ENCODE measurements around the gene NPPA.

Gene NPPA

DNA sequence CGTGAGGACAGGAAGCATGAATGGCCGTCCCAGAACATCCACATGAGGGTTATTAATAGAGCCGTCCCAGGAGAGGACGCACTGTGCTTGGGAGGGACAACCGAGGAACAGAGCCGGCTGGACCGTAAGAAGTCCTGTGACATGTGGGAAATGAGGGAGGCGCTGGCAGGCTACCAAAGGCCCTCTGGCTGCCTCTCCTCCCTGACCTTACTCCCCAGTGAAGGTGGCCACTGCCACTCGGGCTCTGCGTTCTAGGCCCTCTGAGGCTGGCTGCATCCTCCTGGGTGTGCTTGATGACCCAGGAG, 26.6 kb upstream of the NPPA start:
- DNase-seq (ENCODE audit: low spot score), result no peak

DNA sequence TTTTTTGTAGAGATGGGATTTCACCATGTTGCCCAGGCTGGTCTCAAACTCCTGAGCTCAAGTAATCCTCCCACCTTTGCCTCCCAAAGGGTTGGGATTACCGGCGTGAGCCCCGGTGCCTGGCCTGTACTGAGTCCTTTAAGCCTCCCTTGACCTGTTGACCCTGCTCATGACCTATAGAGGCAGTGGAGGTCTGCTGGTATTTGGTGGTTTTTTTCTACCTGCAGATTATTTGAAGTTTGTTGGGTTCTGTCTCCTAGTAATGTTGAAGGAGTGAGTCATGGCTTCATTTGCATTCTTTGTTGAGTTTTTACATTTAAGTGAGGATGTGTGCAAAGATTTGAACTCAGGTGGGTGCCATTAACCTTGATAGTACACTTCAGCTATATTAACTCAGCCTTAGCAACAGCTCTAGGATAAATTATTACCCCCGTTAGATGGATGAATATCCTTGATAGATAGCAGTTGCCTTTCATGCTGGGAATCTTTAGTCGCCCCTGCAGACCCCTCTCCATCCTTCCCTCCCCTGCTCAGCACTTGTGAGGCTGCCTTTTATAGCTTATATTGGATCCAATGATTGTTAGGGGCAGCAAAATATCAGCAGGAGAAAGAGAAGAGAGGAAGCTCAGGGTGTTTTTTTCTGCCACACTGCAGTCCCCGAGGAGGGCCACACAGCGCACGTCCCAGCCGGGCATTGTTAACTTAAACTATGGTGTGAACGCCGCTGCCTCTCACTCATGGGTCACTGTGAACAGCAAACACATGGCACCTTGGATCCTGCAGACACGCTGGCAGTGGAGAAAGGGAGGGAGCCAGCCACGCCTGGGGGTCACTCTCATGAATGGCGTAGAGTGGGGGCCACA, 26.0 kb upstream of the NPPA start:
- no peak for DNase-seq (ENCODE audit: low spot score)

DNA sequence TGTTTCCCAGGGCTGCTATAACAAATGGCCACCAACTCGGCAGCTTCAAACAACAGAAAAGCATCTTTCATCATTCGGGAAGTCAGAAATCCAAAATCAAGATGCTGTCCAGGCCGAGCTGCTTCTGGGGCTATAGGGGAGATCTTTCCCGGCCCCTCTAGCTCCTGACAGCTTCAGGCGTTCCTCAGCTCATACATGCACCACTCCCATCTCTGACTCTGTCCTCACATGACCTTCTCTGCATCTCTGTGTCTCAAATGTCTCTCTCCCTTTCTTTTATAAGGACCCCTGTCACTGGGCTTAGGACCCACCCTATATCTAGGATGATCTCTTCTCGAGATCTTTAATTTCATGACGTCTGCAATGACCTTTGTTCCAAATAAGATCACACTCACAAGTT, 25.0 kb upstream of the NPPA start:
- no peak for DNase-seq (ENCODE audit: low spot score)

- DNase-seq (ENCODE audit: low spot score), result no peak
Observed at GRCh38 chr1:11869650-11870207, 22.1 kb upstream of the NPPA start.

DNA sequence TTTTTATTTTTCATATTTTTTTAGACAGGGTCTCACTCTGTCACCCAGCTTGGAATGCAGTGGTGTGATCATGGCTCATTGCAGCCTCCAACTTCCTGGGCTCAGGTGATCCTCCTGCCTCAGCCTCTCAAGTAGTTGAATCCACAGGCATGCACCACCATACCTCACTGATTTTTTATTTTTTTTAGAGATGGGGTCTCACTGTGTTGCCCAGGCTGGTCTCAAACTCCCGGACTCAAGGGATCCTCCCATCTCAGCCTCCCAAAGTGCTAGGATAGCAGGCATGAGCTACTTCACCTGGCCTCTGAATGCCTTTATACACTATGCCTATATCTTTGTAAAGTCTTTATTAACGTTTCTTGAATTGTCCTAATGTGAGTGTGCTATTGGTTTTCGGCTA, 21.5 kb upstream of the NPPA start:
- no peak for DNase-seq (ENCODE audit: low spot score)

- DNase-seq (ENCODE audit: low spot score), result no peak
Observed at GRCh38 chr1:11868331-11868980, 20.9 kb upstream of the NPPA start.

DNA sequence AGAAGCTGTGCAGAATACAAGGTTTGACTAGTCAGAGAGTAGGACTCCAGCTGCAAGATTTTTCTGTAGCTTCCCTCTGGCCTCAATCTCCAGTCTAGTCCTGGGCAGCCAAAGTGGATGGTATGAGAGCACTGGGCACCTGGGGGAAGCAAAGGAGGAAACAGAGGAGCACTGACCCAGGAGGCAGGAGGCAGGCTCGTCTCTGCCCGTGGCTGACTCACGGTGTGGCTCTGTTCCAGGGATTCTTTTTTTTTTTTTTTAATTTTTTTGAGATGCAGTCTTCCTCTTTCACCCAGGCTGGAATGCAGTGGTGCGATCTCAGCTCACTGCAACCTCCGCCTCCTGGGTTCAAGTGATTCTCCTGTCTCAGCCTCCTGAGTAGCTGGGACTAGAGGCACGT, 15.3 kb upstream of the NPPA start:
- no peak for DNase-seq (ENCODE audit: low spot score)

DNA sequence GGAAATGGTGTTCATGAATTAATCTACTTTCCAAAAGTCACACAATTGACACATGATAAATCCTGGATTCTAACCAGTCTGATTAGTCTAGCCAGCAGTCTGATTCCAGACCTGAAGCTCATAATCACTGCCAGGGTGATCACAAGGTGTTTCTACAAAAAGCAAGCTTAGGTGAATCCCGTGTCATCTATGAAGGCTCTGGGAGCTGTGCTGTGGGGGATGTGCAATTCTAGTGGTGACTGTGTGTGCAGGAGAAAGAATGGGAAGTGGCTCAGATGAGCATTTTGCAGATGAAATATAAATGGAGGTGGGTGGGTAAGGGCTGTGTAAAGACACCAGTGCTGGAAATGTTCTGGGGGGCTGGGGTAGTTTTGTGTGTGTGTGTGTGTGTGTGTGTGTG, 13.0 kb upstream of the NPPA start:
- DNase-seq (ENCODE audit: low spot score), result no peak

DNA sequence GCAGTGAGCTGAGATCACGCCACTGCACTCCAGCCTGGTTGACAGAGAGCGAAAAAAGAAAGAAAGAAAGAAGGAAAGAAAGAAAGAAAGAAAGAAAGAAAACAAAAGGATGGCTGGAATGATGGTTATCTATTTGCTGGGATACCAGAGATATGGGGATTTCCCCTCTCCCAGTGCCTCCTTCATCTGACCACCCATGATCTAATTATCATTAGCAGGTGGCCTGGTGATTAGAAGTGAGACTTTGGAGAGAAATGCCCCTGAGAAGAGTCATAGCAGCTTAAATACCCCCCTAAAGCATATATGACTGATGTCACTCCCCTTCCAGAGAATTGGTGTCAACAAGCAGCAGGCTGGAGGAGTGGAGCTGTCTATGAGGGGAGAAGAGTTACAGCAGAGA, 12.5 kb upstream of the NPPA start:
- no peak for DNase-seq (ENCODE audit: low spot score)

- no peak for DNase-seq (ENCODE audit: low spot score)
Observed at GRCh38 chr1:11858968-11859871, 11.6 kb upstream of the NPPA start.

DNA sequence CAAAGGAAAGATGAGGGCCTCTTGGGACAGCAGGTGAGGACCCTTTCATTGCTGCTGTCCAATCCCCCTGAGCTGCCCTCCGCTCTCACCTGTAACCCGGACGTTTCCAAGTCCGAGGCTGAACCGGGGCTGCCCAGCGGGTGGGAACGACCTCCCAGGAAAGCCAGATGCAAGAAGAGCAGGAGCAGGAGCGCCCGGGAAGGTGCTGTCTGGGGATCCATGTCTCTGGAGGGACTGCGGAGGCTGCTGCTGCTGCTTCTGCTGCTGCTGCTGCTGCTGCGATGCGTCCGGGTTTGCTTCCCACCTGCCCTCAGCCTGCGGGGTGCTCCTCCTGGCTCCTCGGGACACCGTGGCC, 11.0 kb upstream of the NPPA start, which contains the start of gene NPPB:
Gene NPPB (minus strand): TSS at position 333 of the 355 bp plus-strand sequence. CDS start 112 bp downstream, at position 221.
- DNase-seq (ENCODE audit: low spot score), result no peak

DNA sequence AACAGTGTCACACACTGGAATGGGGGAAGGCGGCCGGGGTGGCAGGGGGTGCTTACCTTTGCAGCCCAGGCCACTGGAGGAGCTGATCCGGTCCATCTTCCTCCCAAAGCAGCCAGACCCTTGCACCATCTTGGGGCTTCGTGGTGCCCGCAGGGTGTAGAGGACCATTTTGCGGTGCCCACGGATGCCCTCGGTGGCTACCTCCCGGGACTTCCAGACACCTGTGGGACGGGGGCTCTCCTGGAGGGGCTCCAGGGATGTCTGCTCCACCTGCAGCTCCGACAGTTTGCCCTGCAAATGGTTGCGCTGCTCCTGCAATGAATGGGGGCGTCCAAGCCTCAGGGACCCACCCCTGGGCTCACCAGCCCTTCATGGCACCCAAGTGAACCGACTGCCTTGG, 10.6 kb upstream of the NPPA start:
- DNase-seq (ENCODE audit: low spot score), result no peak

DNA sequence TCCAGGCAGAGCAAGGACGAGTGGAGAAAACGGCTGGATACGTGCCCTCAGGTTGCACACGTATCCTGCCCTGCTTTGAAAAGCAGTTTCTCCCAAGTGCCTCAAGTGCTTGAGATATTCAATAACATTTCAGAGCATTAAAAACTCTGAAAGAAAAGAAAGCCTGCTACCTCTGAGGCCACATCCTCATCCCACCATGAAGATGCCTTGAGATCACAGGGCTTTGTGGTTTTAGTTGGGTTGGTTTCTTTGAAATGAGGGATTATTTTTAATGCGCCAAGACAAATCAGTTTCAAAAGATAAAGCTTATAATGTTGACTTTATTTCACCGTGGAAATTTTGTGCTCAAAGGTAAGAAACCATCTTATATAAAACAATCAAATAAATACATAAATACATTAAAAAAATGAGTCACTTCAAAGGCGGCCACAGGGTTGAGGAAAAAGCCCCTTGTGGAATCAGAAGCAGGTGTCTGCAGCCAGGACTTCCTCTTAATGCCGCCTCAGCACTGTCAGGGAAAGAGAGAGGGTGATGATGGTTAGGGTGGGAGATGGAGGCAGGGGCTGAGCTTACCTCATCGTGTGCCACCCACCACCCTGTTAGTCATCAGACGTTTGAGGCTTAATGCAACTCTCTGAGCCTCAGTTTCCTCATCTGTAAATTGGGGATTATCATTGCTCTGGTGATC, 9.7 kb upstream of the NPPA start:
- DNase-seq (ENCODE audit: low spot score), result no peak

- no peak for DNase-seq (ENCODE audit: low spot score)
Observed at GRCh38 chr1:11856698-11857097, 9.1 kb upstream of the NPPA start.

DNA sequence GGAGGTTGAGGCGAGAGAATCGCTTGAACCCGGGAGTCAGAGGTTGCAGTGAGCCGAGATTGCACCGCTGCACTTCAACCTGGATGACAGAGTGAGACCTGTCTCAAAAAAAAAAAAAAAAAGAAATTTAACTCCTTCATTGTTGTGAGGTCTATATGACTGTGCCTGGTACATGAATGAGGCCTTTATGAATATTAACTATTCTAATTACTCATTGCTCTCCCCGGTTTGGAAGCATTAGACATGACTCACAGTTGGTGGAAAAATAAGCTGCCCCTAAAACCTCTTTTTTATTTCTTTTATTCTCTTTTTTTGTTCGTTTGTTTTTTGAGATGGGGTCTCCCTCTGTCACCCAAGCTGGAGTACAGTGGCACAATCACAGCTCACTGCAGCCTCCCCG, 7.8 kb upstream of the NPPA start:
- no peak for DNase-seq (ENCODE audit: low spot score)

GRCh38 chr1:11854519-11854918, 6.9 kb upstream of the NPPA start:
- no peak for DNase-seq (ENCODE audit: low spot score)

- DNase-seq (ENCODE audit: low spot score), result no peak
Observed at GRCh38 chr1:11851180-11851579, 3.6 kb upstream of the NPPA start.

GRCh38 chr1:11850156-11850555, 2.6 kb upstream of the NPPA start:
- no peak for DNase-seq (ENCODE audit: low spot score)

DNA sequence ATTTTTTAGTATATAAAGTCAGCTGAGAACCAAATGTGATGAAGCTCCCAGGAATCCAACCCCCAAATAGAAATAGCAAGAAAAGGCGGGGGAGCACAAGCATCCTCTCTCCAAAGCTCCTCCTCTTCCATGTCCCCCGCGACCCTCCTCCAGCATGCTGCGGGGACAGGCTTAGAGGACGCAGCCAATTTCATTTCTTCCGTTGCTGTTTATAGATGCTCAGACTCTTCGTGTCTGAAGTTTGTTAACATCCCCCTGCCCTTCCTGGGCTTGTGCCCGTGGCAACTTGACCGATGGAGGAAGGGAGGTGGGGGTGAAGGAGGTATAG, 754 bp upstream of the NPPA start:
- DNase-seq (ENCODE audit: low spot score), result no peak

- DNase-seq (ENCODE audit: low spot score), result no peak
Observed at GRCh38 chr1:11845641-11846335, 1.8 kb downstream of the NPPA start.
